Karpas-422 (cell line): Measurements from ENCODE around the gene STK11. TPM values are rescaled to one million over a fixed set of nuclear protein-coding genes. Genes with fewer than 3 reads are reported as not detected.

Experiments used
- DNase-seq: peaks from one replicate; pipeline ENCODE4 v3.0.0-alpha.2; 2015
- H2AFZ ChIP-seq: fragments of 200-600 bp; sonication (generic); 2 replicates; pipeline ENCODE4 v1.6.1; 2014; ENCODE audit warnings: antibody characterized with exemption, low read length, mixed read lengths
- H3K27ac ChIP-seq: fragments of 200-600 bp; sonication (generic); 2 replicates; pipeline ENCODE4 v1.5.1; 2014; ENCODE audit warnings: mild to moderate bottlenecking, low read length, moderate library complexity
- H3K27me3 ChIP-seq: fragments of 200-600 bp; sonication (generic); 2 replicates; pipeline ENCODE4 v1.6.1; 2014; ENCODE audit warnings: low read length, mixed read lengths
- H3K36me3 ChIP-seq: fragments of 200-600 bp; sonication (generic); 2 replicates; pipeline ENCODE4 v1.6.1; 2014; ENCODE audit warnings: low read length, mixed read lengths; ENCODE audit not compliant: insufficient read depth
- H3K4me1 ChIP-seq: fragments of 200-600 bp; sonication (generic); 2 replicates; pipeline ENCODE4 v1.6.1; 2014; ENCODE audit warnings: mild to moderate bottlenecking, low read length, mixed read lengths
- H3K4me2 ChIP-seq: fragments of 200-600 bp; sonication (generic); 2 replicates; pipeline ENCODE4 v1.6.1; 2014; ENCODE audit warnings: low read length, low read depth, mild to moderate bottlenecking; ENCODE audit not compliant: poor library complexity, severe bottlenecking
- H3K4me3 ChIP-seq: fragments of 200-600 bp; sonication (generic); 2 replicates; pipeline ENCODE4 v1.5.1; 2014; ENCODE audit warnings: mild to moderate bottlenecking, antibody characterized with exemption, low read length, mixed read lengths
- H3K79me2 ChIP-seq: fragments of 200-600 bp; sonication (generic); 2 replicates; pipeline ENCODE4 v1.6.1; 2014; ENCODE audit warnings: mild to moderate bottlenecking, low read length, mixed read lengths
- H3K9ac ChIP-seq: fragments of 200-600 bp; sonication (generic); 2 replicates; pipeline ENCODE4 v1.6.0; 2014; ENCODE audit warnings: low read length
- H3K9me2 ChIP-seq: fragments of 200-600 bp; sonication (generic), shearing (Covaris generic); replicated peaks from 2 replicates; pipeline ENCODE4 v1.6.0; 2014; ENCODE audit warnings: mild to moderate bottlenecking, low read length, moderate library complexity; ENCODE audit not compliant: insufficient read depth
- H3K9me3 ChIP-seq: fragments of 300-700, 200-600 bp; sonication (generic); 2 replicates; pipeline ENCODE4 v1.6.1; 2014; ENCODE audit warnings: low read length, mixed read lengths
- H4K20me1 ChIP-seq: fragments of 200-600 bp; sonication (generic); 2 replicates; pipeline ENCODE4 v1.6.1; 2014; ENCODE audit warnings: mild to moderate bottlenecking, antibody characterized with exemption, low read length, low read depth; ENCODE audit not compliant: insufficient read depth
- total RNA-seq: library from RNA; depleted of rRNA; stranded (reverse); fragments of >200 nt; shearing (Covaris generic); gene quantifications from 2 replicates; pipeline ENCODE4 v1.2.3, GENCODE V29; 2014; ENCODE audit warnings: low replicate concordance

Gene STK11
- total RNA-seq, 1 experiment from 2014 or later: 40.3 TPM

GRCh38 chr19:1229924-1230782, 24.6 kb downstream of the STK11 start:
- Histone ChIP-seq H4K20me1 (no peaks in the 10 kb centered on the region), H3K36me3 (no peaks in the 10 kb centered on the region)

DNA sequence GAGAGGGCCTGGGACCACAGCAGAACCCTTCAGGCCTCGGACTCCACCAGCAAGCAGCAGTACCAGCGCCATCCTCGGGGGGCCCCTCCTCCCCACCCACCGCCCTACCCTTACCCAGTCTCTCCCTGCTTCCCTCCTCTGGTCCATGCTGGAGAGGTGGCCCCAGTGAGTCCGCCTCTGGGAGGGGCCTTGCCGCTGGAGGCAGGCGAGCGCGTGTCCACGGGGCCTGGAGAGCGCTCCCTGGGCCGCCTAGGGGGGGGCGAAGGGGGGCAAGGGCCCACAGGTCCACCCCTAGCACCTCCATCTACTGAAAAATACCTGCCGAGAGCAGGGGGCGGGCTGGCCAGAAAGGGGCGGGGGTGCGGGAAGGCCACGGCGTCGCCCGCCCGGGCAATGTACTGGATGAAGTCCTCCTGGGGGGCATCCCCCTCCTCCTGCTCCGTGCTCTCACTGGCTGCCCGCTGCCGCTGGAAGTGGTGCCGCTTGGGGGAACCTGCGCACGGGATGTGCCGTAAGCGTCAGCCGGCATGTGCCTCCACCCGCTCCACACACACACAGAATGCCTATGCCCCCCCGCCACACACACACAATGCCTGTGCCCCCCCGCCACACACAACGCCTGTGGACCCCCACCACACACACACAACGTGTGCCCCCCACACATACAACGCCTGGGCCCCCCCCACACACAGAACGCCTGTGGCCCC, 25.4 kb downstream of the STK11 start:
- Histone ChIP-seq H3K4me1 (peaks cover 3% of the 10 kb centered on the region; the same call in 1 of the 2 replicates), H3K79me2 (no peaks in the 10 kb centered on the region), H3K9ac (no peak overlapping the region), H3K9me2 (no peaks in the 10 kb centered on the region), H3K4me3 (no peak overlapping the region), H3K27ac (no peak overlapping the region), H3K9me3 (no peaks in the 10 kb centered on the region), H3K27me3 (no peaks in the 10 kb centered on the region), H4K20me1 (no peaks in the 10 kb centered on the region), H3K4me2 (no peak overlapping the region), H3K36me3 (no peaks in the 10 kb centered on the region), H2AFZ (no peak overlapping the region)
- DNase-seq: no peak

More at GRCh38 chr19:1229924-1230782, 24.6 kb downstream of the STK11 start:
- H3K27ac ChIP-seq: no peak overlapping the region
- no peaks in the 10 kb centered on the region for H3K79me2 ChIP-seq
- H3K4me2 ChIP-seq: no peak overlapping the region
- no peaks in the 10 kb centered on the region for H3K9me2 ChIP-seq
- H3K4me1 ChIP-seq: peaks cover 3% of the 10 kb centered on the region; the same call in 1 of the 2 replicates
- no peak overlapping the region for H2AFZ ChIP-seq
- H3K9me3 ChIP-seq: no peaks in the 10 kb centered on the region
- no peaks in the 10 kb centered on the region for H3K27me3 ChIP-seq
- no peak for DNase-seq
- no peak overlapping the region for H3K4me3 ChIP-seq
- no peak overlapping the region for H3K9ac ChIP-seq

- H3K4me1 ChIP-seq: peaks cover 4% of the 10 kb centered on the region
- H3K9ac ChIP-seq: peak overlapping the region; percentile 9; the same call in 1 of the 2 replicates
- no peaks in the 10 kb centered on the region for H3K27me3 ChIP-seq
- no peak overlapping the region for H3K4me3 ChIP-seq
- H3K4me2 ChIP-seq: no peak overlapping the region
- no peaks in the 10 kb centered on the region for H3K36me3 ChIP-seq
- no peaks in the 10 kb centered on the region for H3K9me2 ChIP-seq
- H2AFZ ChIP-seq: no peak overlapping the region
- H3K27ac ChIP-seq: no peak overlapping the region
- no peak for DNase-seq
- H3K9me3 ChIP-seq: no peaks in the 10 kb centered on the region
- peaks cover 1% of the 10 kb centered on the region; the same call in 1 of the 2 replicates for H3K79me2 ChIP-seq
- H4K20me1 ChIP-seq: no peaks in the 10 kb centered on the region
Observed at GRCh38 chr19:1231729-1232637, 26.4 kb downstream of the STK11 start.

GRCh38 chr19:1232652-1233072, 27.1 kb downstream of the STK11 start:
- Histone ChIP-seq H3K4me2 (no peak overlapping the region), H3K27me3 (no peaks in the 10 kb centered on the region), H3K9me2 (no peaks in the 10 kb centered on the region), H3K36me3 (no peaks in the 10 kb centered on the region), H3K4me1 (peaks cover 8% of the 10 kb centered on the region), H2AFZ (no peak overlapping the region), H3K9me3 (no peaks in the 10 kb centered on the region), H3K9ac (no peak overlapping the region), H3K4me3 (no peak overlapping the region), H3K27ac (no peak overlapping the region), H4K20me1 (no peaks in the 10 kb centered on the region), H3K79me2 (peaks cover 5% of the 10 kb centered on the region; the same call in 1 of the 2 replicates)
- no peak for DNase-seq

DNA sequence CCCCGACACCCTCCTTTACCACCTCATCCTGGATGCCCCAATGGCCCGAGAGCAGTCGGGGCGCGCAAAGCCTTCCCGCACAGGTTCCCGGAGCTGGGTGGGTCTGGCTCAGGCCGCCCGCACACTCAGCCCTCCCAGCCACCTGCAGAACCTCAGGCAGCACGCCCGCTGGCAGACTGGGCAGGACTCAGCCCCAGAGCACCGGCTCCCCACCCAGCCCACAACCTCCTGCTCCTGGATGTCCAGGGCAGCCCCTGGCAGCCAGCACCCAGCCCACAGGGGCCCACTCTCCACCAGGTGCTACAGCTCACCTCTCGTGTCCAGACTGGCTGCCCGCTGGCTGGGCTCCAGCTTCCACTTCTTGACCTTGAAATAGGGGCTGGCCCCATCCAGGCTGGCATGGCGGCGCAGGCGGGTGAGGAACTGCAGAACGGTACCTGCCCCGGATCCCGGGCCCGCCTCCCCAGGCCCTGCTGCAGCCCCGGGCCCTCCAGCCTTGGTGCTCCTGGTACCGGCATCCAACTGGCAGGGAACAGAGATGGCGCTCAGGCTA, 27.6 kb downstream of the STK11 start:
- Histone ChIP-seq H4K20me1 (no peaks in the 10 kb centered on the region), H3K9ac (no peak overlapping the region), H3K9me2 (no peaks in the 10 kb centered on the region)

DNA sequence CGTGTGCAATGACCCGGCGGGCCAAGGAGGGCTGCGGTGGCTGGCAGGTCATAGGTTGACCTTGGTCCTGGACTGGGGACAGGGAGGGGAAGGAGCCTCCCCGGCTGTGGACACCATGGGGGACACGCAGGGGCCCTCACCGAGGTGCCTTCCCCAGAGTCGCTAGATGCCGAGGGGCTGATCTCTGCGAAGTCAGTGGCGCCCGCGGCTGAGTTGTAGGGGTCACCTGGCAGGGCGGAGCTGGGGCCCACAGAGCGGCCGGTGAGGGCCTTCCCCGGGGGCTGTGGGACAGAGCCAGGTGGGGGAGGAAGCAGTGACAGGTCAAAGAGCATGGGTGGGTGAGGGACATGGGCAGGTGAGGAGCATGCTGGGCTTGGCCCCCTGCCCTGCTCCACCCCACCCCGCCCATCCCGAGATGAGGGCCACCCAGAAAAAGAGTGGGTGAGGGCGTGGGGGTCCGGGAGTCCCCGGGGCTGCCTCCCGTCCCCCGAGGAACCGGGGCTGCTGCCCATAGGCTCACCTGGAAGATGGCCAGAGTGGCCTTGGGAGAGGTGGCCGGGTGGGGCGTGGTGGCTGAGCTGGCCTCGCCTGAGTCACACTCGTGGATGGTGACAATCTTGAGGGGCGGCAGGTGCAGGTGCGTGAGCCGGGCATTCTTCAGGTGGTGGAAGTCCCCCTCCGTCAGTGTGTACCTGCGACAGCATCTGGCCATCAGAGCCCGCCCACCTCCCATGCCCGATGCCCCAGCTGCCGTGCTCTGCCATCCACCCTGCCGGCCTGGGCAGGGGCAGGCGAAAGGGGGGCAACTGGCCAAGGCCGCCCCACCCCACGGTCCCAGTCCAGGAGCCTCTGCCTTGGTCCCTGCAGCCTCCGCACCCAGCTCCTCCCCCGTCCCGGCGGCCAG, 28.7 kb downstream of the STK11 start:
- Histone ChIP-seq H3K36me3 (no peaks in the 10 kb centered on the region), H3K9me2 (no peaks in the 10 kb centered on the region), H3K9me3 (no peaks in the 10 kb centered on the region), H3K4me3 (no peak overlapping the region), H3K79me2 (peaks cover 5% of the 10 kb centered on the region; the same call in 1 of the 2 replicates), H3K27me3 (no peaks in the 10 kb centered on the region), H3K27ac (no peak overlapping the region), H3K4me2 (no peak overlapping the region), H4K20me1 (no peaks in the 10 kb centered on the region), H3K9ac (no peak overlapping the region), H2AFZ (no peak overlapping the region), H3K4me1 (peaks cover 21% of the 10 kb centered on the region)
- DNase-seq: no peak

More for the DNA sequence above, 27.6 kb downstream of the STK11 start:
- Histone ChIP-seq H3K27me3 (no peaks in the 10 kb centered on the region), H3K4me2 (no peak overlapping the region), H3K9me3 (no peaks in the 10 kb centered on the region), H3K79me2 (peaks cover 5% of the 10 kb centered on the region; the same call in 1 of the 2 replicates), H3K36me3 (no peaks in the 10 kb centered on the region), H3K27ac (no peak overlapping the region), H2AFZ (no peak overlapping the region), H3K4me1 (peaks cover 10% of the 10 kb centered on the region), H3K4me3 (no peak overlapping the region)
- DNase-seq: no peak

DNA sequence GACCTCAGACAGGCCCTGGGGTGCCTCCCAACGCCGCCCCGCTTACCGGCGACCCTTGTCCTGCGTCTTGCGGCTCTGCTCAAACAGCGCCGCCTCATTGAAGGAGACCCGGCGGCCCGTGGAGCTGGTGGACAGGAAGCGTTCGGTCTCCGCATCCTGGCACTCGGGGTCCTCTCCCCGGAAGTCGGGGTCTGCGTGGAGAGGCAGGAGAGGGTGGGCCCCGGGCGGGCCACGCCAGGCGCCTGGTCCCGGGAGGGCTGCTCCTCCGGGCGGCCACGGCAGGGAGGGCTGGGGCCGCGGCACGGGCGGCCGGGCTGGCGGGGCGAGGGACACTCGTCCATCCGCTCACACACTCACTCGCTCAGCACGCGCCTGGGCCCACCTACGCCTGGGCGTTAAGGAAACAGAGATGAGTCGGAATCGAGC, 29.4 kb downstream of the STK11 start:
- Histone ChIP-seq H3K27me3 (no peaks in the 10 kb centered on the region), H3K4me3 (no peak overlapping the region), H3K36me3 (no peaks in the 10 kb centered on the region), H3K27ac (no peak overlapping the region), H2AFZ (no peak overlapping the region), H3K9me2 (no peaks in the 10 kb centered on the region), H3K79me2 (peaks cover 5% of the 10 kb centered on the region; the same call in 1 of the 2 replicates), H3K9me3 (no peaks in the 10 kb centered on the region), H3K9ac (no peak overlapping the region), H4K20me1 (no peaks in the 10 kb centered on the region), H3K4me1 (peaks cover 28% of the 10 kb centered on the region), H3K4me2 (no peak overlapping the region)
- no peak for DNase-seq
